Fibroblast of skin of right quadriceps (primary cell): ENCODE measurements around the gene NBPF10.
"Not testable (repeated sequence)": the region's sequence is repeated elsewhere in the genome, so short reads cannot be mapped to it uniquely, and the experiment has no call there.

Source experiments
- DNase-seq: peaks from one replicate; pipeline ENCODE4 v3.0.0-alpha.2; 2013

The NBPF10 gene

GRCh38 chr1:146144465-146144864 lies at the start of gene NBPF10:
Gene NBPF10, minus strand, starts transcription at chr1:146144804. Its CDS starts 35 bp downstream, at chr1:146144769.
- DNase-seq: not testable (repeated sequence)

GRCh38 chr1:146174531-146174930 lies 29.9 kb upstream of the NBPF10 start:
- not testable (repeated sequence) for DNase-seq

GRCh38 chr1:146167740-146168139 lies 23.1 kb upstream of the NBPF10 start:
- not testable (repeated sequence) for DNase-seq

GRCh38 chr1:146167273-146167672 lies 22.7 kb upstream of the NBPF10 start:
- not testable (repeated sequence) for DNase-seq
